Measurements from ENCODE around the gene PIRT.
"Not testable (repeated sequence)": the region's sequence is repeated elsewhere in the genome, so short reads cannot be mapped to it uniquely, and the experiment has no call there.

DNA sequence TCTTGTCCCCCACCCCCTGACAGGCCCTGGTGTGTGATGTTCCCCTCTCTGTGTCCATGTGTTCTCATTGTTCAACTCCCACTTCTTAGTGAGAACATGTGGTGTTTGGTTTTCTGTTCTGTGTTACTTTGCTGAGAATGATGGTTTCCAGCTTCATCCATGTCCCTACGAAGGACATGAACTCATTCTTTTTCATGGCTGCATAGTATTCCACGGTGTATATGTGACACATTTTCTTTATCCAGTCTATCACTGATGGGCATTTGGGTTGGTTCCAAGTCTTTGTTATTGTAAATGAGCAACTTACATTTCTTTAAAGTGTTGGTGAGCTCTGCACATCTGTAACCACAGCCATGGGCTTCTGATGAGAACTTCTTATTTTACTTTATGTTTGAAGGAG is 30.9 kb upstream of the PIRT start:
- TF ChIP-seq POLR2A (IDR thresholded peaks at IDR 0.05): not testable (repeated sequence)
- TF ChIP-seq, protein P1, sequence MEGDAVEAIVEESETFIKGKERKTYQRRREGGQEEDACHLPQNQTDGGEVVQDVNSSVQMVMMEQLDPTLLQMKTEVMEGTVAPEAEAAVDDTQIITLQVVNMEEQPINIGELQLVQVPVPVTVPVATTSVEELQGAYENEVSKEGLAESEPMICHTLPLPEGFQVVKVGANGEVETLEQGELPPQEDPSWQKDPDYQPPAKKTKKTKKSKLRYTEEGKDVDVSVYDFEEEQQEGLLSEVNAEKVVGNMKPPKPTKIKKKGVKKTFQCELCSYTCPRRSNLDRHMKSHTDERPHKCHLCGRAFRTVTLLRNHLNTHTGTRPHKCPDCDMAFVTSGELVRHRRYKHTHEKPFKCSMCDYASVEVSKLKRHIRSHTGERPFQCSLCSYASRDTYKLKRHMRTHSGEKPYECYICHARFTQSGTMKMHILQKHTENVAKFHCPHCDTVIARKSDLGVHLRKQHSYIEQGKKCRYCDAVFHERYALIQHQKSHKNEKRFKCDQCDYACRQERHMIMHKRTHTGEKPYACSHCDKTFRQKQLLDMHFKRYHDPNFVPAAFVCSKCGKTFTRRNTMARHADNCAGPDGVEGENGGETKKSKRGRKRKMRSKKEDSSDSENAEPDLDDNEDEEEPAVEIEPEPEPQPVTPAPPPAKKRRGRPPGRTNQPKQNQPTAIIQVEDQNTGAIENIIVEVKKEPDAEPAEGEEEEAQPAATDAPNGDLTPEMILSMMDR (IDR thresholded peaks at IDR 0.05): not testable (repeated sequence)
